ENCODE results near the gene B3GNT4. TPM values are rescaled to one million over a fixed set of nuclear protein-coding genes. Genes with fewer than 3 reads are reported as not detected.
"Not testable (repeated sequence)": the region's sequence is repeated elsewhere in the genome, so short reads cannot be mapped to it uniquely, and the experiment has no call there.

Gene B3GNT4
- total RNA-seq, 4 donors from 2014 or later = not detected

GRCh38 chr12:122202017-122202416 lies 1.5 kb upstream of the B3GNT4 start:
- 92% methylated on average over 6 of the region's 6 CpGs for WGBS
- TF ChIP-seq CTCF (IDR thresholded peaks at IDR 0.05) (no peak), POLR2A (IDR thresholded peaks at IDR 0.05; ENCODE audit: low read depth) (no peak), POLR2AphosphoS5 (IDR thresholded peaks at IDR 0.05) (no peak), EP300 (IDR thresholded peaks at IDR 0.05) (no peak)
- H3K27me3 ChIP-seq = peaks cover 5 to 71% (median 33%) of the 10 kb centered on the region in 4 donors

GRCh38 chr12:122202811-122203210 lies 698 bp upstream of the B3GNT4 start:
- Histone ChIP-seq H3K4me1 (peaks cover 15 to 35% (median 22%) of the 10 kb centered on the region in 4 donors), H3K27me3 (peaks cover 5 to 71% (median 33%) of the 10 kb centered on the region in 4 donors), H3K4me3 (peak overlapping the region; percentile 59 to 77 (median 66)), H3K36me3 (peaks cover 8 to 15% (median 14%) of the 10 kb centered on the region in 4 donors)
- DNase-seq (ENCODE audit: extremely low spot score); H3K27ac ChIP-seq (replicated peaks in 1 of 4); H3K9me3 ChIP-seq; intact Hi-C loops (cut with DNase I): not testable (repeated sequence)
- 68% methylated on average over 19 of the region's 19 CpGs for WGBS

More at GRCh38 chr12:122202017-122202416, 1.5 kb upstream of the B3GNT4 start:
- Histone ChIP-seq H3K27ac (replicated peaks in 1 of 4) (no peak overlapping the region), H3K4me1 (peaks cover 15 to 35% (median 22%) of the 10 kb centered on the region in 4 donors), H3K36me3 (peaks cover under 1 to 8% (median 6%) of the 10 kb centered on the region in 4 donors), H3K4me3 (no peak overlapping the region), H3K9me3 (no peaks in the 10 kb centered on the region)
- DNase-seq (ENCODE audit: extremely low spot score) = no peak
- intact Hi-C loops (cut with DNase I) = no loop called here

- Histone ChIP-seq H3K27ac (replicated peaks in 1 of 4) (no peak overlapping the region), H3K27me3 (peaks cover 5 to 65% (median 33%) of the 10 kb centered on the region in 4 donors), H3K36me3 (peaks cover 24 to 31% (median 29%) of the 10 kb centered on the region in 4 donors), H3K9me3 (no peaks in the 10 kb centered on the region), H3K4me3 (peak overlapping the region; percentile 59 to 77 (median 66)), H3K4me1 (peaks cover 15 to 35% (median 22%) of the 10 kb centered on the region in 4 donors)
- no peak for TF ChIP-seq POLR2A (IDR thresholded peaks at IDR 0.05; ENCODE audit: low read depth)
- no peak for TF ChIP-seq EP300 (IDR thresholded peaks at IDR 0.05)
- no peak for TF ChIP-seq POLR2AphosphoS5 (IDR thresholded peaks at IDR 0.05)
- no peak for TF ChIP-seq CTCF (IDR thresholded peaks at IDR 0.05)
- intact Hi-C loops (cut with DNase I) = no loop called here
- 25% methylated on average over 28 of the region's 71 CpGs for WGBS
- DNase-seq (ENCODE audit: extremely low spot score) = no peak
Observed at GRCh38 chr12:122204167-122205052, 901 bp downstream of the B3GNT4 start.

GRCh38 chr12:122205053-122205925 lies 1.8 kb downstream of the B3GNT4 start:
- intact Hi-C loops (cut with DNase I) = no loop called here
- Histone ChIP-seq H3K4me3 (no peak overlapping the region), H3K4me1 (peaks cover 15 to 35% (median 22%) of the 10 kb centered on the region in 4 donors), H3K27me3 (peaks cover 5 to 57% (median 31%) of the 10 kb centered on the region in 4 donors), H3K9me3 (no peaks in the 10 kb centered on the region), H3K36me3 (peaks cover 32 to 40% (median 37%) of the 10 kb centered on the region in 4 donors), H3K27ac (replicated peaks in 1 of 4) (no peak overlapping the region)
- TF ChIP-seq POLR2A (IDR thresholded peaks at IDR 0.05; ENCODE audit: low read depth) (no peak), CTCF (IDR thresholded peaks at IDR 0.05) (no peak), POLR2AphosphoS5 (IDR thresholded peaks at IDR 0.05) (no peak), EP300 (IDR thresholded peaks at IDR 0.05) (no peak)
- no peak for DNase-seq (ENCODE audit: extremely low spot score)
- WGBS = 51% methylated on average over 22 of the region's 23 CpGs

Data from esophagus muscularis mucosa (tissue), 4 donors.